ENCODE results near the gene KRT26.
A peak's percentile ranks its signal among the peaks of the same experiment; 100 is the strongest.
"Not testable (repeated sequence)": the region's sequence is repeated elsewhere in the genome, so short reads cannot be mapped to it uniquely, and the experiment has no call there.

The KRT26 gene

GRCh38 chr17:40772101-40772500, at the start of gene KRT26:
TSS of gene KRT26 (minus strand) at chr17:40772201. CDS start at chr17:40772113, 88 bp downstream.
- no peak for DNase-seq (ENCODE audit: low spot score)

GRCh38 chr17:40821536-40821935, 49.5 kb upstream of the KRT26 start:
- no peak for DNase-seq (ENCODE audit: low spot score)

- DNase-seq (ENCODE audit: low spot score), result no peak
Measured at GRCh38 chr17:40820228-40820838, 48.3 kb upstream of the KRT26 start.

- no peak for DNase-seq (ENCODE audit: low spot score)
Measured at GRCh38 chr17:40819528-40820125, 47.6 kb upstream of the KRT26 start.

DNA sequence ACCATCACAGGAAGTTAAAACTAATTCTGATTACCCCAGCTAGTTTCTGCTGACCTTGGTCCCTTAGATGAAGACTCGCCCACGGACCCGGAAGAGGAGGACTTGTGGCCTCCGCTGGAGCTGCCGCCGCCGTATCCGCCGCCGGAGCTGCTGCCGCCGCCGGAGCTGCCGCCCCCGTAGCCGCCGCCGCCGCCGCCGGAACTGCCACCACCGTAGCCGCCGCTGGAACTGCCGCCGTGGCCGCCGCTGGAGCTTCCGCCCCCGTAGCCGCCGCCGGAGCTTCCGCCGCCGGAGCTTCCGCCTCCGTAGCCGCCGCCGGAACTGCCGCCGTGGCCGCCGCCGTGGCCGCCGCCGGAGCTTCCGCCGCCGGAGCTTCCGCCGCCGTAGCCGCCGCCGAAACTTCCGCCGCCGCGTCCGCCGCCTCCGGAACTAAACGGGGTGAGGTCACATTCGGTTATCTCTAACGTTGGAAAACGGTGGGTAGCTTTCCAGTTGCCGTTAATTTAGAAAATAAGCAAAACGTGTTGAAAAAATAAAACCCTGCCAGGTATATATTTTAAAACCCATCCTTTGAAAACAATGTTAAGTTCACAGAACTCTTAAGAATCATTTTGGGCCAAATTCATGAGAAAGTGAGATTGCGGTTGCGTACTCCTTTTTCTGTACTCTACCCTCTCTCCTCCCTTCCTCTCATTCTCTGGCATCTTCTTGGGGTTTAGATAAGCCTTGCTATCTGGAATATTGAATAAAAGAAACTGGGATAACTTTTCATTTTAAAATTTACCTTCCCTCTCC, 46.9 kb upstream of the KRT26 start:
- DNase-seq (ENCODE audit: low spot score), result peak; percentile 92

DNA sequence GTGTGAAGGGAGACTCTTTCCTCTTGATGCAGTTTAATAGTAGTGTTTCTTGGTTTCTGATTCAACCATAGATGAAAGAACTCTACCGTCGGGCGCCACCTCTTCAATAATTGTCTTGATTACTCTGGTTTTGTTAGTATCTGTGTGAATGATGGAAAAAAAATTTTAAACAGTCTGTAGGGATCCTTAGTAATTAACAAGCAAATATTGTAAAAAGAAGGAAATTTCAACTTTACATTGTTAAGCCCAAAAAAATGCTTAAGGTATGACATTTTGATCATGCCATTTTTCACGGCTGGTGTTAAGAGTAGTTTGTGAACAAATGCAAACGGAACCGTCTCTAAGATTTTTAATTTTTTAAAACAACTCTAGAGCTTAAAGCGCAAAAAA, 46.3 kb upstream of the KRT26 start:
- no peak for DNase-seq (ENCODE audit: low spot score)

DNA sequence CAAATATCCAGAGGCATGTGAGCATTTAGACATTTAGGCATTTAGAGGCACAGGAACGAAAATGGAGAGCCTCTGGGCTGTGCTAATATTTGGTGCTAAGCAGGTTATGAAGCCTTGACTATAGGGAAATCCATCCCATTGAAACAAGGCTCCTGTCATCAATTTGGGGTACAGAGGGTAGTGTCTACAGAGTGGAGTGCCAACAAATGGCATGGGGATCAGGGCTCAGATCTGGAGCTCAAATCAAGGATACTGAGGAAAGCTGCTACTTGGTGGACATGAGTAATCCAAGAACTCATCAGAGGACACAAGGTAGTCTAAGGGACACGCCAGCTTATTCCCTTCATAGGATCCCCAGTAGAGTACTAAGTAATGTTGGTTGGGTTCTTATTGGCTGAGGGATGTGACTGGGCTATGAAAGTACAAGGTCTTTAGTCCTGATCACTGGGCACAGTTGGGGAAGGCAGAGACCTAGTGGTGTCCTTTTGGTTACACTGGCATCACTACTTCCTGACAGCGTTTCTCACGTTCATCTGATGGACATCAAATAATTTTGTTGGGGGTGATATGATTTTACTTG, 45.2 kb upstream of the KRT26 start:
- DNase-seq (ENCODE audit: low spot score), result no peak

DNA sequence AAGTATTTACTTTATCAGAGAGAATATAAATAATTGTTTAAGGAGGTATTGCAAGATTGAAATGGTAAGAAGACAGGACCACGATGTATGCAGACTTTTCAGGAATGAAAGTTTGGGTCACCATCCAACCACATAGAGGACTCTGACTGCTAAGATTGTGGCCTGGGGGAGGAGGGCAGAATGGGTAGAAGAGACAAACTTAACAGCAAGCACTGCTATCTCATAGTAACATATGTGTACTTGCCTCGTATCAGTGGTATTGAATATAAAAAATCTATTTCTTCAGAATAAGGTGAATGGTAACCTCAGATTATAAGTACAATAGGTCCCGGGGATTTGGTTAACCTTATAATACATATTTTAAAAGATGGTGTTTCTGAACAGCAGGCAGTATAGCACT, 44.6 kb upstream of the KRT26 start:
- no peak for DNase-seq (ENCODE audit: low spot score)

- no peak for DNase-seq (ENCODE audit: low spot score)
Measured at GRCh38 chr17:40815381-40815780, 43.4 kb upstream of the KRT26 start.

DNA sequence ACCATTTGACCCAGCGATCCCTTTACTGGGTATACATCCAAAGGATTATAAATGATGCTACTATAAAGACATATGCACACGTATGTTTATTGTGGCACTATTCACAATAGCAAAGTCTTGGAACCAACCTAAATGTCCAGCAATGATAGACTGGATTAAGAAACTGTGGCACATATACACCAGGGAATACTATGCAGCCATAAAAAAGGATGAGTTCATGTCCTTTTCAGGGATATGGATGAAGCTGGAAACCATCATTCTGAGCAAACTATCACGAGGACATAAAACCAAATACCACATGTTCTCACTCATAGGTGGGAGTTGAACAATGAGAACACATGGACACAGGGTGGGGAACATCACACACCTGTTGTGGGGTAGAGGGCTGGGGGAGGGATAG, 42.7 kb upstream of the KRT26 start:
- DNase-seq (ENCODE audit: low spot score), result not testable (repeated sequence)

DNA sequence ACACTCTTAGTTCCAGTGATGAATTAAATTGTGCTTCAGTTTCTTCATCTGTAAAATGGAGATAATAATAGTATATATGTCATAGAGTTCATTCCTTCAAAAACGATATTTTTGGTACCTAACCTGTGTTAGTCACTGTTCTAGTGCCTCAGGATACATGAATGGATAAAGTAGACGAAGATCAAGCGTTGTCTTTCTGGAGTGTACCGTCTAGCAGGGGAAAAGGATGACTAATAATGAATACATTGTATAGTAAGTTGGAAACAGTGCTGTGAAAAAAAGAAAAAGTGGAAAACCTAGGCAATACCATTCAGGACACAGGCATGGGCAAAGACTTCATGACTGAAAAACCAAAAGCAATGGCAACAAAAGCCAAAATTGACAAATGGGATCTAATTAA, 41.8 kb upstream of the KRT26 start:
- DNase-seq (ENCODE audit: low spot score), result no peak

- DNase-seq (ENCODE audit: low spot score), result no peak
Measured at GRCh38 chr17:40812639-40813038, 40.6 kb upstream of the KRT26 start.

- DNase-seq (ENCODE audit: low spot score), result no peak
Measured at GRCh38 chr17:40810494-40810893, 38.5 kb upstream of the KRT26 start.

- DNase-seq (ENCODE audit: low spot score), result no peak
Measured at GRCh38 chr17:40809721-40810421, 37.9 kb upstream of the KRT26 start.

DNA sequence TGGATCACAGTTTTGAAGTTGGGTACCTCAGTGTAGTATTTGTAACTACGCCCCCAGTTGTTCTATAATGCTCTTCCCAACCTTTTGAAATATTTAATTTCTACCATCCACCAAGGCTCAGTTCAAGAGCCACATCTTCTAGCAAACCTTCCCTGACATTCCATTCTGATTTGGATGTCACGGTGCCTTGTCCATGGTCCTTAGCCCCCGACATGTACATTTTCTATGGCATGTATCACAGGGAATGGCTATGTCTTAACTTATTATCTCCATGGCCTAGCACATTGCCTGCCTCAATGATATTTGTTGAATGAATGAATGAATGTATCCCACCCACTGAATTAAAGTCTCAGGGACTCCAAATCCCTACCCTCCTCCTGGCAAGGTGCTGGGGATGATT, 34.1 kb upstream of the KRT26 start:
- no peak for DNase-seq (ENCODE audit: low spot score)

GRCh38 chr17:40803617-40804082, 31.6 kb upstream of the KRT26 start:
- DNase-seq (ENCODE audit: low spot score), result peak; percentile 94

DNA sequence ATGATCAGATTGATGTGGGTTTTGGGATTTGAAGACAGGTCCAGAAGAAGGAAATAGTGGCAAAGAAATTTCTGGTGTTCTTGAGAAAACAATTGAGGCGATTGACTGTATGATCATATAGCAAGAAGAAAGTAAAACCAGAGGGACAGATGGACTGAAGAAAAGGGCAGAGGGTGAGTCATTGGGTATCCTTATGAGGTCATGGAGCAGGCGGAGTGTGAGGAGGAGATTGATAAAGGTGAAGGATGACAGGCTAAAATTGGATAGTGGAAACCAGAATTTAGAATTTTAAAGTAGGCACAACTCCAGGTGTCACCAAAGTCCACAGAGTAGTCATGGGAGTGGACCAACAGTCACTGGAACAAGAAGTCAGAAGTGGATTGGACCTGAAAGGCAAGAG, 29.2 kb upstream of the KRT26 start:
- DNase-seq (ENCODE audit: low spot score), result no peak

DNA sequence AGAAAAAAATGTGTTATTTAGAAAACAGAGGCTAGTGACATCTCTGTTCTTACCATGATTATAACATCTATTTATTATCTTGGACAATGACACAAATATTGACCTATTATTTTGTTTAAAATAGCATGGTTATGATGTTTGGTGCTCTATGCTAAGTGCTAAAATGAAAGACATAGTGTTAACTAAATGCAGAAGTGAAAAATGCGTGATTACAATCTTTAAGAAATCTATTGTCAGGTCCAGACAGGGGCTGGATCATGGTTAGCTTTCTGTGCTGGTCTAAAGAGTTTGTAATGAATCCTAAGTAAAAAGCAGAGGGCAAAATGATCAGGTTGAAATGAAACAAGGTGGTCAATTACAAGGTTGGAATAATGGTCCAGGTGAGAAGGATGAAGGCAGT, 28.4 kb upstream of the KRT26 start:
- DNase-seq (ENCODE audit: low spot score), result no peak

- no peak for DNase-seq (ENCODE audit: low spot score)
Measured at GRCh38 chr17:40799859-40800258, 27.9 kb upstream of the KRT26 start, which contains the start of gene KRT28. TSS of gene KRT28 (minus strand) at chr17:40799959. CDS start at chr17:40799893, 66 bp downstream.

DNA sequence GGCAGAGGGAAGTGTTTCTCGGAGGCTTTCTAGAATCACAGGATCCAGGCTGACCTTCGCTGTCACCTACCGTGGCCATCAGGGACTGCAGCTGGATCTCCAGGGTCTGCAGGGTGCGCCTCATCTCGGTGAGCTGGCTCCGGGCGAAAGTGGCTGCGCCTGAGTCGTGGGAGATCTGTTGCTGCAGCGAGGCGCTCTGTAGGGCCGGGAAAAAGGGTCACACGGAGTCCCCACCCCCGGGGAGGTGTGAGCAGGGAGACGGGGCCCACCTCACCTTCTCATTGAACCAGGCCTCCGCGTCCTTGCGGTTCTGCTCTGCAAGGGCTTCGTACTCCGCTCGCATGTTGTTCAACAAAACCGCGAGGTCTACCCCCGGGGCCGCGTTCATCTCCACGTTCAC, 24.8 kb upstream of the KRT26 start:
- DNase-seq (ENCODE audit: low spot score), result no peak

DNA sequence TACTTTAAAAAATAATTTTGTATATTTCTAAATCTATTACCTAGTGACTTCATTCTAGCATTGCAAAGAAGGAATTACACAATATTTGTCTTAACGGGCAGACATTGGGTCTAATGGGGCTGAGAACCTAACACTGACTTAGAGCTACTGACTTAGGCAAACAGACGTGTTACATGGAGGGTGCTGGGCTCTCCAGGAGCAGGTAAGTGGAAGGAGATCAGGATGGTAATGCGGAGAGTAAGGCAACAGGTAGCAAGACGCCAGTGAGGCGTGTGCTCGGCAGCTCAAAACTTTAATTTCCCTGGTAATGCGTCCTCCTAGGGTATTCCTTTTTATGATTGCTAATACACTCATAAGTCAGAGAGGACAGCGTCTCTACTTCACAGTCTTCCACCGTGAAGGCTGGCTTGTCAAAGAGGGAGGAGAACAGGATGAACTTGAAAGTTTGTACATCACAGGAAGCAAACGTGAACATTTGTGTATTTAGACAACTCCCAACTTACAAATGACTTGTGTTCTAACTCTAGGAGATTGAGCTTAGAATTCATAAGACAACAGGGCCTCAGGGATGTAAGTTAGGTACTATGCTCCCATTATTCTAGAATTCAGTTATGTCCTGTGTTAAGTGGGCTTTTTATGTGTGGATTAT, 23.1 kb upstream of the KRT26 start:
- no peak for DNase-seq (ENCODE audit: low spot score)

DNA sequence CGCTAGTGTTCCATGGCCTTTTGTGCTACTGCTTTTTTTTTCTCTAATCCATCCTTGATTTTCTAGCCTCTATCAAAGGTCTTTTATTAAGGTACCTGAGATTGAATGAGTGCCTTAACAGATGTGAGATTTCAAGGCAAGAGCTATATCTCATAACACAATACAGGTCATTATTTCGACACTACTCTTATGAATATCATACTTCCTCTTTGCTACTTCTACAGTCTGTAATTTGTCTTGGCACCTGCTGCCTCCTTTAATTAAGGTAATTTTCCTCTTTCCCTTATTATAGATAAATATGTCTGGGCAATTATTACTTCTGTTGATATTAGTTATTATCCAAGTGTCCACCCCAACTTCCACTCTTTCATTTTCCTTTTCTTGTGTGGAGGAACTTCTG, 22.5 kb upstream of the KRT26 start:
- no peak for DNase-seq (ENCODE audit: low spot score)
